ENCODE results near the gene NPAS2.

- TF ChIP-seq, protein P1, sequence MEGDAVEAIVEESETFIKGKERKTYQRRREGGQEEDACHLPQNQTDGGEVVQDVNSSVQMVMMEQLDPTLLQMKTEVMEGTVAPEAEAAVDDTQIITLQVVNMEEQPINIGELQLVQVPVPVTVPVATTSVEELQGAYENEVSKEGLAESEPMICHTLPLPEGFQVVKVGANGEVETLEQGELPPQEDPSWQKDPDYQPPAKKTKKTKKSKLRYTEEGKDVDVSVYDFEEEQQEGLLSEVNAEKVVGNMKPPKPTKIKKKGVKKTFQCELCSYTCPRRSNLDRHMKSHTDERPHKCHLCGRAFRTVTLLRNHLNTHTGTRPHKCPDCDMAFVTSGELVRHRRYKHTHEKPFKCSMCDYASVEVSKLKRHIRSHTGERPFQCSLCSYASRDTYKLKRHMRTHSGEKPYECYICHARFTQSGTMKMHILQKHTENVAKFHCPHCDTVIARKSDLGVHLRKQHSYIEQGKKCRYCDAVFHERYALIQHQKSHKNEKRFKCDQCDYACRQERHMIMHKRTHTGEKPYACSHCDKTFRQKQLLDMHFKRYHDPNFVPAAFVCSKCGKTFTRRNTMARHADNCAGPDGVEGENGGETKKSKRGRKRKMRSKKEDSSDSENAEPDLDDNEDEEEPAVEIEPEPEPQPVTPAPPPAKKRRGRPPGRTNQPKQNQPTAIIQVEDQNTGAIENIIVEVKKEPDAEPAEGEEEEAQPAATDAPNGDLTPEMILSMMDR (IDR thresholded peaks at IDR 0.05 in 2 of 3, conservative IDR thresholded peaks at IDR 0.05 in 1 of 3; ENCODE audit: borderline replicate concordance in 1 of 3, insufficient read depth in 1 of 3, low read depth in 2 of 3, low read length in 2 of 3) = no peak
- no peak for TF ChIP-seq ZNF274 (IDR thresholded peaks at IDR 0.05; ENCODE audit: low read depth, low read length)
- no peak for TF ChIP-seq POLR2AphosphoS5 (IDR thresholded peaks at IDR 0.05; ENCODE audit: low read depth, low read length)
- TF ChIP-seq TCF7L2 (IDR thresholded peaks at IDR 0.05; ENCODE audit: borderline replicate concordance, extremely low read depth, insufficient read depth, insufficient read length) = no peak
- no peak for TF ChIP-seq SP1 (IDR thresholded peaks at IDR 0.05; ENCODE audit: low read depth)
- no peak for TF ChIP-seq EZH2 (IDR thresholded peaks at IDR 0.05)
- no peak for TF ChIP-seq YY1 (IDR thresholded peaks at IDR 0.05; ENCODE audit: extremely low read depth, insufficient replicate concordance, low read depth, low read length)
- no peak for TF ChIP-seq CBX3 (IDR thresholded peaks at IDR 0.05; ENCODE audit: low read depth)
- no peak for TF ChIP-seq REST (IDR thresholded peaks at IDR 0.05; ENCODE audit: low read depth)
Observed at GRCh38 chr2:100869120-100869519, 49.2 kb downstream of the NPAS2 start.

Measured in HCT116 (cell line).